HG03575 (cell line): ENCODE results near the gene RAB11FIP3.

Experiments
- ATAC-seq: cut with Tn5 transposase; IDR thresholded peaks from one replicate; pipeline ENCODE4 v1.9.1; 2021; ENCODE audit not compliant: unreplicated experiment, insufficient number of reproducible peaks, low FRiP score; ENCODE audit errors: extremely low read depth

The RAB11FIP3 gene

GRCh38 chr16:566475-567372 is 141.3 kb downstream of the RAB11FIP3 start, which contains the start of gene NHLRC4:
Gene NHLRC4 (plus strand): TSS chr16:567005. CDS start chr16:568048, 1,043 bp downstream.
- ATAC-seq, result no peak

GRCh38 chr16:567373-568256 is 142.2 kb downstream of the RAB11FIP3 start:
- no peak for ATAC-seq

GRCh38 chr16:568401-569258 is 143.2 kb downstream of the RAB11FIP3 start:
- no peak for ATAC-seq

GRCh38 chr16:569445-570254 is 144.2 kb downstream of the RAB11FIP3 start, which contains the start of gene PIGQ:
Gene PIGQ (plus strand): TSS chr16:569968. CDS start chr16:574075, 4,107 bp downstream.
- no peak for ATAC-seq
